Left lung (tissue), 8 donors: Measurements from ENCODE around the gene MRPS26. TPM values are rescaled to one million over a fixed set of nuclear protein-coding genes. Genes with fewer than 3 reads are reported as not detected.

Experiments used
- polyA plus RNA-seq, 6 donors: library from polyadenylated mRNA; unstranded; fragments of 120-200 nt; gene quantifications; one replicate each; pipeline ENCODE4 v1.2.1, GENCODE V29; 2013; ENCODE audit not compliant: insufficient read length in 6 of 6
- total RNA-seq, 2 donors: library from RNA; stranded (reverse); fragmentation: NEBNext Ultra II Directional; extraction: Animal tissue kit (Norgen Biotek cat#: 25700); gene quantifications; one replicate each; pipeline ENCODE4 v1.2.1, GENCODE V29; 2021
- donor health status: DM: no; HTN: yes; CAD: no.
- donor health status: DM: no; HTN: no; CAD: no.

The MRPS26 gene
- total and polyA plus RNA-seq, 8 donors: 36.0 to 57.0 (median 47.2) TPM

Other genes with a start within 250 kb of the MRPS26 start
- gene CPXM1, start 245.4 kb upstream of the MRPS26 start, total RNA-seq: 10 to 100 TPM in 1 of 2 donors, 1 to 10 TPM in 1; 8.1 to 25.8 TPM
- gene CPXM1, start 245.4 kb upstream of the MRPS26 start, polyA plus RNA-seq: 10 to 100 TPM; 68.1 to 93.7 (median 79.6) TPM
- not detected for gene C20orf141, start 231.1 kb upstream of the MRPS26 start, total RNA-seq
- gene C20orf141, start 231.1 kb upstream of the MRPS26 start, polyA plus RNA-seq: not detected
- gene TMEM239, start 229.7 kb upstream of the MRPS26 start, total RNA-seq: not detected
- under 1 TPM in 1 of 6 donors, not detected in 5; 0.05 TPM for gene TMEM239, start 229.7 kb upstream of the MRPS26 start, polyA plus RNA-seq
- gene PCED1A, start 205.4 kb upstream of the MRPS26 start, total RNA-seq: 10 to 100 TPM; 34.3 to 39.2 TPM
- gene PCED1A, start 205.4 kb upstream of the MRPS26 start, polyA plus RNA-seq: 10 to 100 TPM; 50.2 to 66.7 (median 61.1) TPM
- gene VPS16, start 205.3 kb upstream of the MRPS26 start, total RNA-seq: 10 to 100 TPM; 38.6 to 42.7 TPM
- gene VPS16, start 205.3 kb upstream of the MRPS26 start, polyA plus RNA-seq: 10 to 100 TPM; 31.9 to 42.0 (median 34.8) TPM
- 10 to 100 TPM; 51.0 to 54.0 TPM for gene PTPRA, start 172.6 kb upstream of the MRPS26 start, total RNA-seq
- gene PTPRA, start 172.6 kb upstream of the MRPS26 start, polyA plus RNA-seq: 10 to 100 TPM; 76.9 to 88.1 (median 80.1) TPM
- under 1 TPM in 1 of 2 donors, not detected in 1; 0.63 TPM for gene GNRH2, start 2.4 kb upstream of the MRPS26 start, total RNA-seq
- 1 to 10 TPM in 1 of 6 donors, under 1 TPM in 4, not detected in 1; 0.52 to 1.4 (median 0.66) TPM for gene GNRH2, start 2.4 kb upstream of the MRPS26 start, polyA plus RNA-seq
- under 1 TPM in 1 of 2 donors, not detected in 1; 0.55 TPM for gene OXT, start 25.6 kb downstream of the MRPS26 start, total RNA-seq
- gene OXT, start 25.6 kb downstream of the MRPS26 start, polyA plus RNA-seq: not detected
- not detected for gene AVP, start 38.7 kb downstream of the MRPS26 start, total RNA-seq
- not detected for gene AVP, start 38.7 kb downstream of the MRPS26 start, polyA plus RNA-seq
- gene FASTKD5, start 113.8 kb downstream of the MRPS26 start, total RNA-seq: 10 to 100 TPM; 17.3 to 19.0 TPM
- 10 to 100 TPM; 10.7 to 14.1 (median 13.4) TPM for gene FASTKD5, start 113.8 kb downstream of the MRPS26 start, polyA plus RNA-seq
- 1 to 10 TPM; 5.2 TPM for gene UBOX5, start 113.8 kb downstream of the MRPS26 start, total RNA-seq
- 1 to 10 TPM; 7.8 to 9.8 (median 9.4) TPM for gene UBOX5, start 113.8 kb downstream of the MRPS26 start, polyA plus RNA-seq
- gene LZTS3, start 127.5 kb downstream of the MRPS26 start, total RNA-seq: 10 to 100 TPM; 12.3 to 21.0 TPM
- 10 to 100 TPM in 1 of 6 donors, 1 to 10 TPM in 5; 7.1 to 11.8 (median 9.1) TPM for gene LZTS3, start 127.5 kb downstream of the MRPS26 start, polyA plus RNA-seq
- 100 to 1,000 TPM in 1 of 2 donors, 10 to 100 TPM in 1; 83.9 to 107 TPM for gene DDRGK1, start 158.6 kb downstream of the MRPS26 start, total RNA-seq
- gene DDRGK1, start 158.6 kb downstream of the MRPS26 start, polyA plus RNA-seq: 10 to 100 TPM; 46.6 to 51.7 (median 49.4) TPM
- 10 to 100 TPM; 45.7 to 48.0 TPM for gene ITPA, start 163.4 kb downstream of the MRPS26 start, total RNA-seq
- 10 to 100 TPM; 43.5 to 63.7 (median 51.9) TPM for gene ITPA, start 163.4 kb downstream of the MRPS26 start, polyA plus RNA-seq
- 1 to 10 TPM; 3.5 to 4.8 TPM for gene SLC4A11, start 193.1 kb downstream of the MRPS26 start, total RNA-seq
- 1 to 10 TPM in 1 of 6 donors, under 1 TPM in 5; 0.44 to 1.4 (median 0.88) TPM for gene SLC4A11, start 193.1 kb downstream of the MRPS26 start, polyA plus RNA-seq